HepG2 (cell line): ENCODE data around the gene SPNS1. TPM values are rescaled to one million over a fixed set of nuclear protein-coding genes. Genes with fewer than 3 reads are reported as not detected.

ENCODE experiments used
- FOXO1 ChIP-seq: sonication (generic); formaldehyde crosslinking; IDR thresholded peaks from 2 replicates; pipeline ENCODE4 v1.4.0; 2020; ENCODE audit warnings: missing genetic modification reagents
- RXRB ChIP-seq: IDR thresholded peaks from 2 replicates; pipeline ENCODE4 v1.6.1; 2016; ENCODE audit warnings: borderline replicate concordance, missing genetic modification reagents, missing compliant biosample characterization
- ZFYVE20 ChIP-seq: sonication (generic); formaldehyde crosslinking; IDR thresholded peaks from 2 replicates; pipeline ENCODE4 v1.8.0; 2023; ENCODE audit warnings: low read depth, mild to moderate bottlenecking, moderate library complexity, missing genetic modification reagents, borderline replicate concordance
- ZNF530 ChIP-seq: sonication (generic); formaldehyde crosslinking; IDR thresholded peaks from 2 replicates; pipeline ENCODE4 v1.5.0; 2020; ENCODE audit warnings: low read depth, mild to moderate bottlenecking, missing genetic modification reagents
- ZNF550 ChIP-seq: sonication (generic); formaldehyde crosslinking; IDR thresholded peaks from 2 replicates; pipeline ENCODE4 v1.4.0; 2020; ENCODE audit warnings: mild to moderate bottlenecking, missing genetic modification reagents, borderline replicate concordance
- ZNF616 ChIP-seq: sonication (generic); formaldehyde crosslinking; IDR thresholded peaks from 2 replicates; pipeline ENCODE4 v1.5.0; 2020; ENCODE audit warnings: low read depth, mild to moderate bottlenecking, missing genetic modification reagents
- ZNF619 ChIP-seq: sonication (generic); formaldehyde crosslinking; IDR thresholded peaks from 2 replicates; pipeline ENCODE4 v1.4.0; 2020; ENCODE audit warnings: mild to moderate bottlenecking, missing genetic modification reagents
- ZSCAN9 ChIP-seq: IDR thresholded peaks from 2 replicates; pipeline ENCODE4 v1.6.1; 2016; ENCODE audit warnings: borderline replicate concordance
- polyA plus RNA-seq, 8 experiments: library from polyadenylated mRNA; depleted of rRNA in 3 of 8; stranded (reverse) in 7 of 8; unstranded in 1 of 8; fragments of >200 nt; fragmentation: Illumina TruSeq in 4 of 8; extraction: Trizol in 4 of 8; gene quantifications; 2 replicates each; pipeline versions ENCODE4 v1.2.1 to v1.2.3, GENCODE V29; 2011 to 2016; ENCODE audit warnings: low read depth in 4 of 8, missing spikeins in 1 of 8, mixed read lengths in 1 of 8; ENCODE audit not compliant: insufficient read depth in 1 of 8
- total RNA-seq, 5 experiments: library from RNA; depleted of rRNA; stranded (reverse); fragments of >200 nt; fragmentation: Illumina TruSeq; extraction: Trizol; gene quantifications; 2 replicates each; pipeline ENCODE4 v1.2.3, GENCODE V29; 2016; ENCODE audit warnings: low read depth in 1 of 5
- TF ChIP-seq, protein P1 (sequence below): sonication (generic); formaldehyde crosslinking; IDR thresholded peaks from 2 replicates; pipeline ENCODE4 v1.4.0; 2020; ENCODE audit warnings: missing genetic modification reagents
- TF ChIP-seq, protein P2 (sequence below): sonication (generic); formaldehyde crosslinking; IDR thresholded peaks from 2 replicates; pipeline ENCODE4 v1.4.0; 2020; ENCODE audit warnings: missing genetic modification reagents
- TF ChIP-seq, protein P3 (sequence below): sonication (generic); formaldehyde crosslinking; IDR thresholded peaks from 2 replicates; pipeline ENCODE4 v1.8.0; 2022; ENCODE audit warnings: mild to moderate bottlenecking, missing genetic modification reagents
- TF ChIP-seq, protein P4 (sequence below): sonication (generic); formaldehyde crosslinking; IDR thresholded peaks from 2 replicates; pipeline ENCODE4 v1.8.0; 2022; ENCODE audit warnings: missing genetic modification reagents, mild to moderate bottlenecking, moderate library complexity, borderline replicate concordance
- TF ChIP-seq, protein P5 (sequence below): sonication (generic); formaldehyde crosslinking; IDR thresholded peaks from 2 replicates; pipeline ENCODE4 v1.4.0; 2020; ENCODE audit warnings: missing genetic modification reagents, borderline replicate concordance

Gene SPNS1
- total and polyA plus RNA-seq, 2 of the 13 experiments (the other 11 are each of a cell fraction or from before 2014, with no cell fraction given), result 25.6 to 38.8 TPM

DNA sequence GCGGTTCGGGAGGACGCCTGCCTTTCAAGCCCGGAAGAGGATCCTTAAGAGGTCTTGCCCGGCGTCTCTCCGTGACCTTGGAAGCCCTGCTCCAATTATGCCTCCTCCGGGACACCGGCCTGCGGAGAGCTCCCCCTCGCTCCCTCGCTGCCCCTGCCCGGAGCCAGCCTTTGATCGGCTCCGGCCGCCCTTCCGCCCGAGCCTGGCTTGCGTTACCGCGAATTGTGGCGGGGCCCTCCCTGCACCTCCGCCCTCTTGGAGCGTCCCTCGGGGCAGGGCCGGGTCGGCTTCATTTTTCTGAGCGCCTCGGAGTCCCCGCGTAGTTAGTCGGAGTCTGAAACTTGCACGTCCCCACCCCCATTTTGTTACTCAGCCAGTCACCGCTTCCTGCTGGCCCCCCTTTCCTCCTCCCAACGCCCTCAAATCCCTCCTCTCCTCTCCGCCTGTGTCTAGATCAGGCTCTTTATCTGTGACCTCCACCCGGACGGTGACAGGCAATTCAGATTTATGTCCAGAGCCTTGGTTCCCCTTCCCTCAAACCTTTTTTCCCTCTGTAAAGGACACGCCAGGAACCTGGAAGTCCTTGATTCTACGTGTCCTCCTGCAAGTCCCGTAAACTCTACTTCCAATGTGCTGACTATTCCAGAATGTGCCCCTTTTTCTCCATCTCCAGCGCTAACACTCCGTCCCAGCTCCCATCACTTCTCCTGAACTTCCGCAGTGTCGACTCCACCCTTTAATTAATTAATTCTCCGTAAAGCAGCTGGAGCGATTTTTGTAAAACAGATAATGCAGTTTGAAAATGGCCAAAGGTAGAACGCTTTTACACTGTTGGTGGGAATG lies 49.0 kb upstream of the SPNS1 start (continued):
- TF ChIP-seq RXRB (no peak), ZNF619 (peak; percentile 65; the same call in 1 of the 2 replicates), ZSCAN9 (no peak; the same call in 1 of the 2 replicates), ZNF530 (CRISPR knock-in tag) (no peak), ZNF616 (CRISPR knock-in tag) (peak; percentile 47; the same call in 1 of the 2 replicates), ZNF550 (no peak), FOXO1 (CRISPR knock-in tag) (no peak), ZFYVE20 (CRISPR knock-in tag) (no peak)
- TF ChIP-seq, protein P1, sequence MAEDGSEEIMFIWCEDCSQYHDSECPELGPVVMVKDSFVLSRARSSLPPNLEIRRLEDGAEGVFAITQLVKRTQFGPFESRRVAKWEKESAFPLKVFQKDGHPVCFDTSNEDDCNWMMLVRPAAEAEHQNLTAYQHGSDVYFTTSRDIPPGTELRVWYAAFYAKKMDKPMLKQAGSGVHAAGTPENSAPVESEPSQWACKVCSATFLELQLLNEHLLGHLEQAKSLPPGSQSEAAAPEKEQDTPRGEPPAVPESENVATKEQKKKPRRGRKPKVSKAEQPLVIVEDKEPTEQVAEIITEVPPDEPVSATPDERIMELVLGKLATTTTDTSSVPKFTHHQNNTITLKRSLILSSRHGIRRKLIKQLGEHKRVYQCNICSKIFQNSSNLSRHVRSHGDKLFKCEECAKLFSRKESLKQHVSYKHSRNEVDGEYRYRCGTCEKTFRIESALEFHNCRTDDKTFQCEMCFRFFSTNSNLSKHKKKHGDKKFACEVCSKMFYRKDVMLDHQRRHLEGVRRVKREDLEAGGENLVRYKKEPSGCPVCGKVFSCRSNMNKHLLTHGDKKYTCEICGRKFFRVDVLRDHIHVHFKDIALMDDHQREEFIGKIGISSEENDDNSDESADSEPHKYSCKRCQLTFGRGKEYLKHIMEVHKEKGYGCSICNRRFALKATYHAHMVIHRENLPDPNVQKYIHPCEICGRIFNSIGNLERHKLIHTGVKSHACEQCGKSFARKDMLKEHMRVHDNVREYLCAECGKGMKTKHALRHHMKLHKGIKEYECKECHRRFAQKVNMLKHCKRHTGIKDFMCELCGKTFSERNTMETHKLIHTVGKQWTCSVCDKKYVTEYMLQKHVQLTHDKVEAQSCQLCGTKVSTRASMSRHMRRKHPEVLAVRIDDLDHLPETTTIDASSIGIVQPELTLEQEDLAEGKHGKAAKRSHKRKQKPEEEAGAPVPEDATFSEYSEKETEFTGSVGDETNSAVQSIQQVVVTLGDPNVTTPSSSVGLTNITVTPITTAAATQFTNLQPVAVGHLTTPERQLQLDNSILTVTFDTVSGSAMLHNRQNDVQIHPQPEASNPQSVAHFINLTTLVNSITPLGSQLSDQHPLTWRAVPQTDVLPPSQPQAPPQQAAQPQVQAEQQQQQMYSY (CRISPR knock-in tag), result 0 out of 2 replicates have a peak, but pooled peaks have one; percentile 10
- TF ChIP-seq, protein P2, sequence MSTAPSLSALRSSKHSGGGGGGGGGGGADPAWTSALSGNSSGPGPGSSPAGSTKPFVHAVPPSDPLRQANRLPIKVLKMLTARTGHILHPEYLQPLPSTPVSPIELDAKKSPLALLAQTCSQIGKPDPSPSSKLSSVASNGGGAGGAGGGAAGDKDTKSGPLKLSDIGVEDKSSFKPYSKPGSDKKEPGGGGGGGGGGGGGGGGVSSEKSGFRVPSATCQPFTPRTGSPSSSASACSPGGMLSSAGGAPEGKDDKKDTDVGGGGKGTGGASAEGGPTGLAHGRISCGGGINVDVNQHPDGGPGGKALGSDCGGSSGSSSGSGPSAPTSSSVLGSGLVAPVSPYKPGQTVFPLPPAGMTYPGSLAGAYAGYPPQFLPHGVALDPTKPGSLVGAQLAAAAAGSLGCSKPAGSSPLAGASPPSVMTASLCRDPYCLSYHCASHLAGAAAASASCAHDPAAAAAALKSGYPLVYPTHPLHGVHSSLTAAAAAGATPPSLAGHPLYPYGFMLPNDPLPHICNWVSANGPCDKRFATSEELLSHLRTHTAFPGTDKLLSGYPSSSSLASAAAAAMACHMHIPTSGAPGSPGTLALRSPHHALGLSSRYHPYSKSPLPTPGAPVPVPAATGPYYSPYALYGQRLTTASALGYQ, result 0 out of 2 replicates have a peak, but pooled peaks have one; percentile 41
- TF ChIP-seq, protein P3, sequence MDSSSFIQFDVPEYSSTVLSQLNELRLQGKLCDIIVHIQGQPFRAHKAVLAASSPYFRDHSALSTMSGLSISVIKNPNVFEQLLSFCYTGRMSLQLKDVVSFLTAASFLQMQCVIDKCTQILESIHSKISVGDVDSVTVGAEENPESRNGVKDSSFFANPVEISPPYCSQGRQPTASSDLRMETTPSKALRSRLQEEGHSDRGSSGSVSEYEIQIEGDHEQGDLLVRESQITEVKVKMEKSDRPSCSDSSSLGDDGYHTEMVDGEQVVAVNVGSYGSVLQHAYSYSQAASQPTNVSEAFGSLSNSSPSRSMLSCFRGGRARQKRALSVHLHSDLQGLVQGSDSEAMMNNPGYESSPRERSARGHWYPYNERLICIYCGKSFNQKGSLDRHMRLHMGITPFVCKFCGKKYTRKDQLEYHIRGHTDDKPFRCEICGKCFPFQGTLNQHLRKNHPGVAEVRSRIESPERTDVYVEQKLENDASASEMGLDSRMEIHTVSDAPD, result no peak
- TF ChIP-seq, protein P4, sequence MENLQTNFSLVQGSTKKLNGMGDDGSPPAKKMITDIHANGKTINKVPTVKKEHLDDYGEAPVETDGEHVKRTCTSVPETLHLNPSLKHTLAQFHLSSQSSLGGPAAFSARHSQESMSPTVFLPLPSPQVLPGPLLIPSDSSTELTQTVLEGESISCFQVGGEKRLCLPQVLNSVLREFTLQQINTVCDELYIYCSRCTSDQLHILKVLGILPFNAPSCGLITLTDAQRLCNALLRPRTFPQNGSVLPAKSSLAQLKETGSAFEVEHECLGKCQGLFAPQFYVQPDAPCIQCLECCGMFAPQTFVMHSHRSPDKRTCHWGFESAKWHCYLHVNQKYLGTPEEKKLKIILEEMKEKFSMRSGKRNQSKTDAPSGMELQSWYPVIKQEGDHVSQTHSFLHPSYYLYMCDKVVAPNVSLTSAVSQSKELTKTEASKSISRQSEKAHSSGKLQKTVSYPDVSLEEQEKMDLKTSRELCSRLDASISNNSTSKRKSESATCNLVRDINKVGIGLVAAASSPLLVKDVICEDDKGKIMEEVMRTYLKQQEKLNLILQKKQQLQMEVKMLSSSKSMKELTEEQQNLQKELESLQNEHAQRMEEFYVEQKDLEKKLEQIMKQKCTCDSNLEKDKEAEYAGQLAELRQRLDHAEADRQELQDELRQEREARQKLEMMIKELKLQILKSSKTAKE (CRISPR knock-in tag), result no peak
- TF ChIP-seq, protein P5, sequence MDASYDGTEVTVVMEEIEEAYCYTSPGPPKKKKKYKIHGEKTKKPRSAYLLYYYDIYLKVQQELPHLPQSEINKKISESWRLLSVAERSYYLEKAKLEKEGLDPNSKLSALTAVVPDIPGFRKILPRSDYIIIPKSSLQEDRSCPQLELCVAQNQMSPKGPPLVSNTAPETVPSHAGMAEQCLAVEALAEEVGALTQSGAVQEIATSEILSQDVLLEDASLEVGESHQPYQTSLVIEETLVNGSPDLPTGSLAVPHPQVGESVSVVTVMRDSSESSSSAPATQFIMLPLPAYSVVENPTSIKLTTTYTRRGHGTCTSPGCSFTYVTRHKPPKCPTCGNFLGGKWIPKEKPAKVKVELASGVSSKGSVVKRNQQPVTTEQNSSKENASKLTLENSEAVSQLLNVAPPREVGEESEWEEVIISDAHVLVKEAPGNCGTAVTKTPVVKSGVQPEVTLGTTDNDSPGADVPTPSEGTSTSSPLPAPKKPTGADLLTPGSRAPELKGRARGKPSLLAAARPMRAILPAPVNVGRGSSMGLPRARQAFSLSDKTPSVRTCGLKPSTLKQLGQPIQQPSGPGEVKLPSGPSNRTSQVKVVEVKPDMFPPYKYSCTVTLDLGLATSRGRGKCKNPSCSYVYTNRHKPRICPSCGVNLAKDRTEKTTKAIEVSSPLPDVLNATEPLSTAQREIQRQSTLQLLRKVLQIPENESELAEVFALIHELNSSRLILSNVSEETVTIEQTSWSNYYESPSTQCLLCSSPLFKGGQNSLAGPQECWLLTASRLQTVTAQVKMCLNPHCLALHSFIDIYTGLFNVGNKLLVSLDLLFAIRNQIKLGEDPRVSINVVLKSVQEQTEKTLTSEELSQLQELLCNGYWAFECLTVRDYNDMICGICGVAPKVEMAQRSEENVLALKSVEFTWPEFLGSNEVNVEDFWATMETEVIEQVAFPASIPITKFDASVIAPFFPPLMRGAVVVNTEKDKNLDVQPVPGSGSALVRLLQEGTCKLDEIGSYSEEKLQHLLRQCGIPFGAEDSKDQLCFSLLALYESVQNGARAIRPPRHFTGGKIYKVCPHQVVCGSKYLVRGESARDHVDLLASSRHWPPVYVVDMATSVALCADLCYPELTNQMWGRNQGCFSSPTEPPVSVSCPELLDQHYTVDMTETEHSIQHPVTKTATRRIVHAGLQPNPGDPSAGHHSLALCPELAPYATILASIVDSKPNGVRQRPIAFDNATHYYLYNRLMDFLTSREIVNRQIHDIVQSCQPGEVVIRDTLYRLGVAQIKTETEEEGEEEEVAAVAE (CRISPR knock-in tag), result no peak
